ENCODE results near the gene CCDC141.

CCDC141 gene

DNA sequence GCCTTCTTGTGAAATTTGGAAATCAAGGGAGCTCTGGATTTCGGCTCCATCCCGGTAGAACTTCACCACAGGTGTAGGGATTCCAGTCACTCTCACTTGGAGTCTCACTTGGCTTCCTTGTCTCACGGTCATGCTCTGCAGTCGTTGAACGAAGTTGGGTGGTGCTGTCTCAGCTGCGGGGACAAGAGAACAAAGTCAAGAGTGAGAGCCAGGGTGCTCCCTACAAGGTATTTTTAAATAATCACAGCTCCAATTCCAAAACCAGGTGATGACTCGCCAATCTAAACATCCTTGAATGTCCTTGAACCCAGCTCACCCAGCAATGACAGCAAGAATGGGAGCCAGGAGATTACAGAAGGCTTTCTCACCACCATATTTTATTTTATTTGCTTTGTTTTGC lies 249.4 kb downstream of the CCDC141 start:
- no peak for TF ChIP-seq POLR2AphosphoS5 (IDR thresholded peaks at IDR 0.05; ENCODE audit: low read depth, low read length)
- TF ChIP-seq FOXP2 (optimal IDR thresholded peaks at IDR 0.05; ENCODE audit: borderline replicate concordance, extremely low read depth, extremely low read length, insufficient read depth) = no peak
- TF ChIP-seq, protein P1, sequence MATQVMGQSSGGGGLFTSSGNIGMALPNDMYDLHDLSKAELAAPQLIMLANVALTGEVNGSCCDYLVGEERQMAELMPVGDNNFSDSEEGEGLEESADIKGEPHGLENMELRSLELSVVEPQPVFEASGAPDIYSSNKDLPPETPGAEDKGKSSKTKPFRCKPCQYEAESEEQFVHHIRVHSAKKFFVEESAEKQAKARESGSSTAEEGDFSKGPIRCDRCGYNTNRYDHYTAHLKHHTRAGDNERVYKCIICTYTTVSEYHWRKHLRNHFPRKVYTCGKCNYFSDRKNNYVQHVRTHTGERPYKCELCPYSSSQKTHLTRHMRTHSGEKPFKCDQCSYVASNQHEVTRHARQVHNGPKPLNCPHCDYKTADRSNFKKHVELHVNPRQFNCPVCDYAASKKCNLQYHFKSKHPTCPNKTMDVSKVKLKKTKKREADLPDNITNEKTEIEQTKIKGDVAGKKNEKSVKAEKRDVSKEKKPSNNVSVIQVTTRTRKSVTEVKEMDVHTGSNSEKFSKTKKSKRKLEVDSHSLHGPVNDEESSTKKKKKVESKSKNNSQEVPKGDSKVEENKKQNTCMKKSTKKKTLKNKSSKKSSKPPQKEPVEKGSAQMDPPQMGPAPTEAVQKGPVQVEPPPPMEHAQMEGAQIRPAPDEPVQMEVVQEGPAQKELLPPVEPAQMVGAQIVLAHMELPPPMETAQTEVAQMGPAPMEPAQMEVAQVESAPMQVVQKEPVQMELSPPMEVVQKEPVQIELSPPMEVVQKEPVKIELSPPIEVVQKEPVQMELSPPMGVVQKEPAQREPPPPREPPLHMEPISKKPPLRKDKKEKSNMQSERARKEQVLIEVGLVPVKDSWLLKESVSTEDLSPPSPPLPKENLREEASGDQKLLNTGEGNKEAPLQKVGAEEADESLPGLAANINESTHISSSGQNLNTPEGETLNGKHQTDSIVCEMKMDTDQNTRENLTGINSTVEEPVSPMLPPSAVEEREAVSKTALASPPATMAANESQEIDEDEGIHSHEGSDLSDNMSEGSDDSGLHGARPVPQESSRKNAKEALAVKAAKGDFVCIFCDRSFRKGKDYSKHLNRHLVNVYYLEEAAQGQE (IDR thresholded peaks at IDR 0.05; ENCODE audit: insufficient read depth in 1 of 2, low read depth in 2 of 2, low read length in 2 of 2) = no peak
- TF ChIP-seq TAF1 (IDR thresholded peaks at IDR 0.05; ENCODE audit: borderline replicate concordance, insufficient read depth, low read length) = no peak
- no peak for TF ChIP-seq SIN3A (IDR thresholded peaks at IDR 0.05; ENCODE audit: borderline replicate concordance, insufficient read depth, low read length)

DNA sequence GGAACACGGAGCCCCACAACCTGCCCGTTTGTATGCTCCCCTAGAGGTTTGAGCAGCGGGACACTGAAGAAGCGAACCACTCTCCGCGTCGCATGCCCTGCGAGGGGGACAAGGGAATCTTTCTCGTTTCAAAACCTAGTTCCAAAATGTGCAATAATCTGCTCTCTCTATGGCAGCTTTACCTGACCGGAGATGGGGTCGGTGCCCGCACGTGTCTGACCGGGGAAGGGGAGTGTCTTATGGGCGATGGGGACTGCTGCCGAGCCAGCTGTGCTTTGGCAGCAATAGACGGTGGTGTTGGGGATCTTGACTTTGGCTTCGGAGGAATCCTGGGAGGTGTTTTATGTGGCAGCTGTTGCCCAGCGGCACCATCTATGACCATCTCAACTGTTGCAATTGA lies 250.6 kb downstream of the CCDC141 start:
- TF ChIP-seq POLR2AphosphoS5 (IDR thresholded peaks at IDR 0.05; ENCODE audit: low read depth, low read length) (no peak), FOXP2 (optimal IDR thresholded peaks at IDR 0.05; ENCODE audit: borderline replicate concordance, extremely low read depth, extremely low read length, insufficient read depth) (no peak), SIN3A (IDR thresholded peaks at IDR 0.05; ENCODE audit: borderline replicate concordance, insufficient read depth, low read length) (no peak)
- TF ChIP-seq, protein P1 (IDR thresholded peaks at IDR 0.05; ENCODE audit: insufficient read depth in 1 of 2, low read depth in 2 of 2, low read length in 2 of 2) = no peak

DNA sequence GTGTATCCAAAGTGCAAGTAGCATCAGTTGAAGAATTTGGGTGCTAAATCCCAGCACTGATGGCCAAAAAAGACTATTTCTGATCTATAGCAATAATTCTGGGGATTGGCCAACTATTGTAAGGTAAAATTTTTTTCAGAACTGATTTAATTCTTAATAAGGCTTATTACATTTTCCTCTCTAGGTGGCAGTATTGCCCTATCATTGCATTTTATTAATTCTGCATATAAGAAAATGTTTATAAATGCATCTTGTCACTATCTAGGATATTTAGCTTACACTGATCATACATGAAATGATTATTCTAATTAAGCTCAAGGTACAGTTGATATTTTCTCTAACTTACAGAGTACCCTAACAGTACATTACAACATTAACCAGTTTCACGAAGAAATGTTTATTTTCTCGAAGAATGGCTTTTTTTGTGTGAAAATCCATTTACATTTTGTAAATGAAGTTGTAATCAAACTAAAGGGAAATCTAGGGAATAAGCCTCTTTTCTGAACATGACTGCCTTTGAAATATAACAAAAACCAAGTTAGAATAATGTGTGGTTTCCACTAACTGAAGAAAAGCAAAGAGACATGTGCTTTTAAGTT lies 253.8 kb downstream of the CCDC141 start:
- TF ChIP-seq POLR2AphosphoS5 (IDR thresholded peaks at IDR 0.05; ENCODE audit: low read depth, low read length) (no peak), SIN3A (IDR thresholded peaks at IDR 0.05; ENCODE audit: borderline replicate concordance, insufficient read depth, low read length) (no peak), FOXP2 (optimal IDR thresholded peaks at IDR 0.05; ENCODE audit: borderline replicate concordance, extremely low read depth, extremely low read length, insufficient read depth) (no peak), TAF1 (IDR thresholded peaks at IDR 0.05; ENCODE audit: borderline replicate concordance, insufficient read depth, low read length) (no peak)
- TF ChIP-seq, protein P1 (IDR thresholded peaks at IDR 0.05; ENCODE audit: insufficient read depth in 1 of 2, low read depth in 2 of 2, low read length in 2 of 2) = no peak

DNA sequence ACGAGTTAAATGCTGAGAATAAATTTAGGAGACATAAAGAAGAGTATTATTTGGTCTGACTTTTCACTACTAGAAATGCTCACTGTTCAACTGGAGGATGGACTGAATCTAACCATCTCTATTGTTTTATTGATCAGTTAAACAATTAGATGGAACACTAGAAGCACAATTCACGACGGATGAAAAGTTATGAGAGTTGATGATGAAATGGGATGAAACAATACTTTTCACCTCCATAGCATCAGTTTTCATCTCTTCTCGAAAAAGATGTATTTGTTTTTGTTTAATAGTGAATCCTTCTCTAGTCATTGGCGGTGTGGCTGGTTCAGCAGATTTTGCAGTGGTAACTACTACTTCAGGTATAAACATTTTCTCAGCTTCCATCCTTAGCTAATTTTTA lies 262.0 kb downstream of the CCDC141 start:
- no peak for TF ChIP-seq POLR2AphosphoS5 (IDR thresholded peaks at IDR 0.05; ENCODE audit: low read depth, low read length)
- TF ChIP-seq FOXP2 (optimal IDR thresholded peaks at IDR 0.05; ENCODE audit: borderline replicate concordance, extremely low read depth, extremely low read length, insufficient read depth) = no peak
- TF ChIP-seq, protein P1 (IDR thresholded peaks at IDR 0.05; ENCODE audit: insufficient read depth in 1 of 2, low read depth in 2 of 2, low read length in 2 of 2) = no peak
- no peak for TF ChIP-seq SIN3A (IDR thresholded peaks at IDR 0.05; ENCODE audit: borderline replicate concordance, insufficient read depth, low read length)
- no peak for TF ChIP-seq TAF1 (IDR thresholded peaks at IDR 0.05; ENCODE audit: borderline replicate concordance, insufficient read depth, low read length)

DNA sequence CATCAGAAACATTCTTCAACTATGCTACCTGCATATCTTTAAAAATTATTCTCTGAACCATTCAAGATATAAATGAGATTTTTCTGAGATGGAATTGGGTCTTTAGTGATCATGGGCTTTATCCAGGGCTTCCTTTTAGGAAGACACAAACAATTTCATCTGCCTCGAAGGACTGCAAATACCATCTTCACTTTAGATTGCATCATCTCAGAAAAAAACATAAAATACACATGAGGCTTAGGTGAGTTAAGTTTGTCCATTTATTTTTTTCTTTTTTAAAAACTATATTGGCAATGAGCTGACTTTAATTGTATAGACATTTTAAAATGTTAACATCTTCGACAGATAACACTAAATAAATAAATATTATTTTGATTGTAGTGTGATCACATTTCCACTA lies 262.8 kb downstream of the CCDC141 start:
- TF ChIP-seq, protein P1 (IDR thresholded peaks at IDR 0.05; ENCODE audit: insufficient read depth in 1 of 2, low read depth in 2 of 2, low read length in 2 of 2) = no peak
- TF ChIP-seq POLR2AphosphoS5 (IDR thresholded peaks at IDR 0.05; ENCODE audit: low read depth, low read length) = no peak
- no peak for TF ChIP-seq FOXP2 (optimal IDR thresholded peaks at IDR 0.05; ENCODE audit: borderline replicate concordance, extremely low read depth, extremely low read length, insufficient read depth)
- TF ChIP-seq SIN3A (IDR thresholded peaks at IDR 0.05; ENCODE audit: borderline replicate concordance, insufficient read depth, low read length) = no peak
- TF ChIP-seq TAF1 (IDR thresholded peaks at IDR 0.05; ENCODE audit: borderline replicate concordance, insufficient read depth, low read length) = no peak
